NOMO-1 (cell line): ENCODE data around the gene PIGP.
"Not testable (repeated sequence)": the region's sequence is repeated elsewhere in the genome, so short reads cannot be mapped to it uniquely, and the experiment has no call there.

ENCODE experiments used
- DNase-seq, 2 experiments: peaks; one replicate each; lab custom pipeline; 2025; ENCODE audit not compliant: unreplicated experiment in 2 of 2; lab: John Stamatoyannopoulos, UW

The PIGP gene

GRCh38 chr21:37045556-37045955 lies 27.3 kb downstream of the PIGP start:
- no peak for DNase-seq

- DNase-seq, result peak; percentile 49 to 67
Observed at GRCh38 chr21:37045149-37045548, 27.7 kb downstream of the PIGP start.

DNA sequence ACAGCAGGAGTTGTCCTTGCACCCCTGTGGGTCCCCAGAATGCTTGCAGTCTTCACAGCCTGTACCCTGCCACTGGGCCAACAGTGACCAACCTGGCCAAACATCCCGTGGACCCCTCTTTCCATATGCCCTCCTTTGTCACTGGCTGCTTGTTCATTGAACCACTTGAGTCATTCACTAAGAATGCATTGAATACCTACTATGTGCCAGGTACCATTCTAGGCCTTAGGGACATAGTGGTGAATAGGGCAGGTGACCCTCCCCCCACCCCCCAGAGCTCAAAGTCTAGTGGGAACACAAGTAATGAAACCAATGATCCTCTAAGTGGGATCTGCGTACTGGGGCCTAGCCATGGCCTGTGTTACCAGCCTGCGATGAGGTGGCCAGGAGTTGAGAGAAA lies 28.2 kb downstream of the PIGP start:
- DNase-seq, result no peak

DNA sequence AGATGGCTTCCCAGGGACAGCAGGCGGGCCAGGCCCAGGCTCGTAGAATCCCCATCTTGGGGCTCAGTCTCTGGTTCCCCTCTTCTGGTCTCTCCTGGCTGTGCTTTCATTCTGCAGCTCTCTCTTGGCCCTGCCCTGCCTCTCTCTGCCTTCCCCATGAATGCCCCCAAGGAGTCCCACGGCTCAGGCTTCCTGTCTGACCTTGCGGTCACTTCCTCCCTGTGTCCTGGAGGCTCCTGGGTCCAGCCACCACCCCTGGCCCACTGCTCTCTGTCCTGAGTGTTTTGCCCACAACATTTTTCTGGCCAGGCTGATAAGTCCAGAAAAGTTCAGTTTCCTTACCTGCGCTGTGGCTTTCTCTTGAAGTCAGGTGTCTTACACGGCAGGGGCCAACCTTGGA lies 29.1 kb downstream of the PIGP start:
- no peak for DNase-seq

GRCh38 chr21:37041706-37042271 lies 31.1 kb downstream of the PIGP start:
- no peak for DNase-seq

DNA sequence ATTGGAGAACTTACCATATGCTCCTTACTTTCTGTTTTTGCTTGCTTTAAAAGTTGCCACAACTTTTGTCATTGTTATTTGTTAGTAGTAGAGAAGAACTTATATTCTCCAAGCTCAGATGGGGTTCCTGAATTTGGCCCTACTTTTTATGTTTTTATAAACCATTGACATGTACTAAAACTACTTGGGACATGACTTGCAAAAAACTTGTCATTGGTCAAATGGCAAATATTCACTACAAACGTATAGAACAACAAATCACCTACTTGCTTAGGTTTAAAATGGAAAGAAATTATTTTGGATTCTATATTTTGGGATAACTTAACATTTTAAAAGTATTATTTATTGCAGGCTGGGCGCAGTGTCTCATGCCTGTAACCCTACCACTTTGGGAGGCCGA lies 32.7 kb downstream of the PIGP start:
- DNase-seq, result no peak

DNA sequence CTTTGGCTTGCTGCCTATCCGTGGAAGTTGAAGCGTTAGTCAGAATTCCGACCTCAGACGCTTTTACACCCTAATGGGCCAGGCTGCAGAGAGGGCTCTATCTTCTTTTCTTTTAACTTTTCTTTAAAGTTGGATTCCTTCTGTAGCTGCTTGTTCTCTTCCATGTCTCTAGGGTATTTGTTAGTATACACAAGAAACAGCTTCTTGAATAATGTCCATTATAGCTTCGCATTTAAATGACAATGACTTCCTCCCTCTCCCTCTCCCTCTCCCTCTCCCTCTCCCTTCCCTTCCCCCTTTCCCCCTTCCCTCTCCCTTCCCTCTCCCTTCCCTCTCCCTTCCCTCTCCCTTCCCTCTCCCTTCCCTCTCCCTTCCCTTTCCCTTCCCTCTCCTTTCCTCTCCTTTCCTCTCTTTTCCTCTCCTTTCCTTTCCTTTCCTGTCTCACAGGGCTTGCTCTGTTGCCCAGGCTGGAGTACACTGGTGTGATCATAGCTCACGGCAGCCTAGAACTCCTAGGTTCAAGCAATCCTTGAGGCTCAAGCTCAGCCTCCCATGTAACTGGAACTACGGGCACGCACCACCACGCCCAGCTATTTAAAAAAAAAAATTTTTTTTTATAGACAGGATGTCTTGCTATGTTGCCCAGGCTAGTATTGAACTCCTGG lies 33.3 kb downstream of the PIGP start:
- DNase-seq, result no peak

GRCh38 chr21:37036177-37036576 lies 36.7 kb downstream of the PIGP start:
- DNase-seq, result no peak

GRCh38 chr21:37034394-37034793 lies 38.5 kb downstream of the PIGP start:
- DNase-seq, result not testable (repeated sequence)

DNA sequence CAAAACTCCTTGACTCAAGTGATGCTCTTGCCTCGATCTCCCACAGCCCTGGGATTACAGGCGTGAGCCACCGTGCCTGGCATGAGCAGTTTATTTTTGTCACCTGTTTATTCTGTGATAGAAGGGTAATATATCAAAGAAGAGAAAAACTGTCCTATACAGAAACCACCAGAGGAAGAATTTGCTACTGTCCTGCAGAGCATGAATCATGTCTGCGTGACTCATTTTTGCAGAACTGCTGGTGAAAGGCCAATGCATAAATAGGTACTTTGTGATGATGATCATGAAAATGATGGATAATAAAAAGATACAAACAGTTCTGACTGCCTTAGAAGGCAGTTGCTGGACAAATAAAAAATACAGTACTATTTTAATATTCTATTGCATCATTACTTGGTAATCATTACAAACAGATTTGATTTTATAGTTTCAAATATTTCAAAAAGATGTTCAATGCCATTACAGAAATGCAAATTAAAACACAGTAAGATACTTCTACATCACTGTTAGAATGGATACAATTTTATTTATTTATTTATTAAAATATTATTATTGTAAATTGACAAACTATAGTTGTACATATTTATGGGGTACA lies 39.9 kb downstream of the PIGP start:
- DNase-seq, result peak in 1 of 2 experiments; percentile 35

DNA sequence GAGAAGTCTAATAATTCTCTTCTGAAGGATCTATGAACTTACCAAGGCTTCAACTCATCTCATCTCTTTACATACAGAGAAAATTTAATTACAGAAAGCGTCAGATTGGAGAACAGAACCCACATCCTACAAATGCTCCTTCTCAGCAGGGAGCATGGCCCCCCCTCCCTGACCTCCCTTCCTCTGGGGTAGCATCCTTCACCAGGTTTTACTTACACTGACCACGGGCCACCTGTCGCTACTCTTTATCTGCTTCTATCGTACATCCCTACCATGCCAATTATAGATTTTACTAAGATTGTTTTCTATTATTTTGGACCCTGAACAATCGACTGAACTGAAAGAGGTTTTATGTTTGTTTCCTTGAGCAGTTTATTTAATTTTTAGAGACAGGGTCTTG lies 40.6 kb downstream of the PIGP start:
- no peak for DNase-seq

DNA sequence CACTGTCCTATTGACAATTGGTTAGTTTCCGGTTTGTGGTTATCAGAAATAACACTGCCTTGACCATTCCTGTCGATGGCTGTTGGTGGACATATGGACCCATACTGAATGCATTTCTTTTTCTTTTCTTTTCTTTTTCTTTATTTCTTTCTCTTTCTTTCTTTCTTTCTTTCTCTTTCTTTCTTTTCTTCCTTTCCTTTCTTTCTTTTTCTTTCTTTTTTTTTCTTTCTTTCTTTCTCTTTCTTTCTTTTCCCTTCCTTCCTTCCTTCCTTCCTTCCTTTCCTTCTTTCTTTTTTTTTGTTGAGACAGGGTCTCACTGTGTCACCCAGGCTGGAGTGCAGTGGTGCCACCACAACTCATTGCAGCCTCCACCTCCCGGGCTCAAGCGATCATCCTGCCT lies 42.0 kb downstream of the PIGP start:
- no peak for DNase-seq

- DNase-seq, result no peak
Observed at GRCh38 chr21:37028570-37028969, 44.3 kb downstream of the PIGP start.

- no peak for DNase-seq
Observed at GRCh38 chr21:37026499-37026898, 46.4 kb downstream of the PIGP start.

GRCh38 chr21:37017951-37018679 lies 54.8 kb downstream of the PIGP start:
- DNase-seq, result no peak
